Measurements from ENCODE around the gene MARCOL.

The MARCOL gene

GRCh38 chr5:148206620-148207019 is 31.7 kb upstream of the MARCOL start:
- H3K36me3 ChIP-seq (ENCODE audit: control insufficient read depth, low read length) = no peaks in the 10 kb centered on the region
- no peak for TF ChIP-seq EZH2phosphoT487 (IDR thresholded peaks at IDR 0.05; ENCODE audit: borderline replicate concordance, low read length)
- no peaks in the 10 kb centered on the region for H3K4me1 ChIP-seq (ENCODE audit: control insufficient read depth, low read length)
- no peaks in the 10 kb centered on the region for H3K79me2 ChIP-seq (ENCODE audit: control insufficient read depth, low read length)
- H4K20me1 ChIP-seq (ENCODE audit: control insufficient read depth, insufficient read depth, low read depth, low read length) = no peaks in the 10 kb centered on the region
- no peaks in the 10 kb centered on the region for H3K27me3 ChIP-seq (ENCODE audit: control insufficient read depth, low read length)
- no peak overlapping the region for H3K4me2 ChIP-seq (ENCODE audit: low read length)
- no peaks in the 10 kb centered on the region for H3K9me2 ChIP-seq (replicated peaks; ENCODE audit: control insufficient read depth, low read length)
- no peak overlapping the region for H3K4me3 ChIP-seq (ENCODE audit: low read length)
- no peaks in the 10 kb centered on the region for H3F3A ChIP-seq (ENCODE audit: control insufficient read depth, insufficient read depth)
- H3K9me3 ChIP-seq (ENCODE audit: control insufficient read depth, insufficient read depth, low read length) = no peaks in the 10 kb centered on the region
- no peak overlapping the region for H3K27ac ChIP-seq (ENCODE audit: low read depth, low read length)

GRCh38 chr5:148208226-148208625 is 30.1 kb upstream of the MARCOL start:
- no peaks in the 10 kb centered on the region for H3F3A ChIP-seq (ENCODE audit: control insufficient read depth, insufficient read depth)
- H4K20me1 ChIP-seq (ENCODE audit: control insufficient read depth, insufficient read depth, low read depth, low read length) = no peaks in the 10 kb centered on the region
- no peak overlapping the region for H3K4me3 ChIP-seq (ENCODE audit: low read length)
- H3K9me3 ChIP-seq (ENCODE audit: control insufficient read depth, insufficient read depth, low read length) = no peaks in the 10 kb centered on the region
- TF ChIP-seq, protein P1, sequence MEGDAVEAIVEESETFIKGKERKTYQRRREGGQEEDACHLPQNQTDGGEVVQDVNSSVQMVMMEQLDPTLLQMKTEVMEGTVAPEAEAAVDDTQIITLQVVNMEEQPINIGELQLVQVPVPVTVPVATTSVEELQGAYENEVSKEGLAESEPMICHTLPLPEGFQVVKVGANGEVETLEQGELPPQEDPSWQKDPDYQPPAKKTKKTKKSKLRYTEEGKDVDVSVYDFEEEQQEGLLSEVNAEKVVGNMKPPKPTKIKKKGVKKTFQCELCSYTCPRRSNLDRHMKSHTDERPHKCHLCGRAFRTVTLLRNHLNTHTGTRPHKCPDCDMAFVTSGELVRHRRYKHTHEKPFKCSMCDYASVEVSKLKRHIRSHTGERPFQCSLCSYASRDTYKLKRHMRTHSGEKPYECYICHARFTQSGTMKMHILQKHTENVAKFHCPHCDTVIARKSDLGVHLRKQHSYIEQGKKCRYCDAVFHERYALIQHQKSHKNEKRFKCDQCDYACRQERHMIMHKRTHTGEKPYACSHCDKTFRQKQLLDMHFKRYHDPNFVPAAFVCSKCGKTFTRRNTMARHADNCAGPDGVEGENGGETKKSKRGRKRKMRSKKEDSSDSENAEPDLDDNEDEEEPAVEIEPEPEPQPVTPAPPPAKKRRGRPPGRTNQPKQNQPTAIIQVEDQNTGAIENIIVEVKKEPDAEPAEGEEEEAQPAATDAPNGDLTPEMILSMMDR (IDR thresholded peaks at IDR 0.05; ENCODE audit: low read depth, low read length, poor library complexity, severe bottlenecking) = no peak
- no peak for TF ChIP-seq EZH2phosphoT487 (IDR thresholded peaks at IDR 0.05; ENCODE audit: borderline replicate concordance, low read length)
- no peaks in the 10 kb centered on the region for H3K4me1 ChIP-seq (ENCODE audit: control insufficient read depth, low read length)
- no peaks in the 10 kb centered on the region for H3K36me3 ChIP-seq (ENCODE audit: control insufficient read depth, low read length)
- no peaks in the 10 kb centered on the region for H3K27me3 ChIP-seq (ENCODE audit: control insufficient read depth, low read length)
- no peaks in the 10 kb centered on the region for H3K9me2 ChIP-seq (replicated peaks; ENCODE audit: control insufficient read depth, low read length)
- no peaks in the 10 kb centered on the region for H3K79me2 ChIP-seq (ENCODE audit: control insufficient read depth, low read length)
- H3K4me2 ChIP-seq (ENCODE audit: low read length) = no peak overlapping the region
- H3K27ac ChIP-seq (ENCODE audit: low read depth, low read length) = no peak overlapping the region

DNA sequence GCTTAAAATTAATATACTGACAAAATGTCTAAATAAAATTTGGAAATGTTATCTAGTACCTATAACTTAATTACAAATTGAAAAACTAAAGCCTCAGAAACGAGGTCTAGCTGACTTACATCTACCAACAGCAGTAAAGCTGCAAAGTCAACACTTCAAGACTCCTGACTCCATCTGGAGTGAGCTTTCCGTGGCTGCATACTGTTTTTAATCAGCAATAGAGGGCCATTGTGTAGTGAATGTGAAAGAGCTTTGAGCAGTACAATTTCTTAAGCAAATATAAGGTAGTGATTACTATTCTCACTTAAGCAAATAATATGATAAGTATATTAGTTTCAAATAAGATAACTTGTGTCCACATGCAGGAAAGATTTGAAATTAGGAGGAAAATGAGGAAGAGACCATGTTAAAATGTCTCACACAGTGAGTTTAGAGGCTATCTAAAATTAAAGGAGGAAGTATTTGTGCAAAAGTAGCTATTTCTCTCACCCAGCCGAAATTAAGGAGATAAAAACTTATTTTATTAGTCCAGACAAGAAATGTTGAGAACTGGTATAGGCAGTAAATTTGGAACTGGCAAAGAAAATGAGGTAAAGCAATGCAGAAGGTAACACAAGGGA is 29.1 kb upstream of the MARCOL start:
- no peaks in the 10 kb centered on the region for H3K36me3 ChIP-seq (ENCODE audit: control insufficient read depth, low read length)
- no peaks in the 10 kb centered on the region for H3K4me1 ChIP-seq (ENCODE audit: control insufficient read depth, low read length)
- H3K4me2 ChIP-seq (ENCODE audit: low read length) = no peak overlapping the region
- H4K20me1 ChIP-seq (ENCODE audit: control insufficient read depth, insufficient read depth, low read depth, low read length) = no peaks in the 10 kb centered on the region
- H3K27me3 ChIP-seq (ENCODE audit: control insufficient read depth, low read length) = no peaks in the 10 kb centered on the region
- H3K9me2 ChIP-seq (replicated peaks; ENCODE audit: control insufficient read depth, low read length) = no peaks in the 10 kb centered on the region
- no peaks in the 10 kb centered on the region for H3K79me2 ChIP-seq (ENCODE audit: control insufficient read depth, low read length)
- H3K27ac ChIP-seq (ENCODE audit: low read depth, low read length) = no peak overlapping the region
- no peaks in the 10 kb centered on the region for H3F3A ChIP-seq (ENCODE audit: control insufficient read depth, insufficient read depth)
- H3K9me3 ChIP-seq (ENCODE audit: control insufficient read depth, insufficient read depth, low read length) = no peaks in the 10 kb centered on the region
- TF ChIP-seq, protein P1 (IDR thresholded peaks at IDR 0.05; ENCODE audit: low read depth, low read length, poor library complexity, severe bottlenecking) = no peak
- no peak for TF ChIP-seq EZH2phosphoT487 (IDR thresholded peaks at IDR 0.05; ENCODE audit: borderline replicate concordance, low read length)
- H3K4me3 ChIP-seq (ENCODE audit: low read length) = no peak overlapping the region

- Histone ChIP-seq H3K9me3 (ENCODE audit: control insufficient read depth, insufficient read depth, low read length) (no peaks in the 10 kb centered on the region), H3K27ac (ENCODE audit: low read depth, low read length) (no peak overlapping the region), H3K79me2 (ENCODE audit: control insufficient read depth, low read length) (no peaks in the 10 kb centered on the region), H3K27me3 (ENCODE audit: control insufficient read depth, low read length) (no peaks in the 10 kb centered on the region), H3K4me2 (ENCODE audit: low read length) (no peak overlapping the region), H4K20me1 (ENCODE audit: control insufficient read depth, insufficient read depth, low read depth, low read length) (no peaks in the 10 kb centered on the region), H3K36me3 (ENCODE audit: control insufficient read depth, low read length) (no peaks in the 10 kb centered on the region), H3F3A (ENCODE audit: control insufficient read depth, insufficient read depth) (no peaks in the 10 kb centered on the region), H3K4me1 (ENCODE audit: control insufficient read depth, low read length) (no peaks in the 10 kb centered on the region), H3K9me2 (replicated peaks; ENCODE audit: control insufficient read depth, low read length) (no peaks in the 10 kb centered on the region), H3K4me3 (ENCODE audit: low read length) (no peak overlapping the region)
- TF ChIP-seq EZH2phosphoT487 (IDR thresholded peaks at IDR 0.05; ENCODE audit: borderline replicate concordance, low read length) = no peak
- TF ChIP-seq, protein P1 (IDR thresholded peaks at IDR 0.05; ENCODE audit: low read depth, low read length, poor library complexity, severe bottlenecking) = no peak
These were observed 23.6 kb upstream of the MARCOL start for GRCh38 chr5:148214665-148215185.
